ENCODE measurements around the gene ID3.

ID3 gene

GRCh38 chr1:23565776-23566175, 6.5 kb upstream of the ID3 start:
- no peak for DNase-seq (ENCODE audit: low read depth)

- DNase-seq (ENCODE audit: low read depth), result no peak
Observed at GRCh38 chr1:23564529-23565122, 5.3 kb upstream of the ID3 start.

- no peak for DNase-seq (ENCODE audit: low read depth)
Observed at GRCh38 chr1:23563755-23564374, 4.6 kb upstream of the ID3 start.

- DNase-seq (ENCODE audit: low read depth), result no peak
Observed at GRCh38 chr1:23563003-23563402, 3.7 kb upstream of the ID3 start.

- no peak for DNase-seq (ENCODE audit: low read depth)
Observed at GRCh38 chr1:23562137-23562876, 3.0 kb upstream of the ID3 start.

- no peak for DNase-seq (ENCODE audit: low read depth)
Observed at GRCh38 chr1:23561813-23562100, 2.5 kb upstream of the ID3 start.

- no peak for DNase-seq (ENCODE audit: low read depth)
Observed at GRCh38 chr1:23561076-23561812, 1.9 kb upstream of the ID3 start.

GRCh38 chr1:23559985-23560741, 862 bp upstream of the ID3 start:
- no peak for DNase-seq (ENCODE audit: low read depth)

- DNase-seq (ENCODE audit: low read depth), result no peak
Observed at GRCh38 chr1:23558872-23559135, 497 bp downstream of the ID3 start.

GRCh38 chr1:23558140-23558871, 995 bp downstream of the ID3 start:
- no peak for DNase-seq (ENCODE audit: low read depth)

- DNase-seq (ENCODE audit: low read depth), result no peak
Observed at GRCh38 chr1:23557471-23558124, 1.7 kb downstream of the ID3 start.

GRCh38 chr1:23556635-23557470, 2.4 kb downstream of the ID3 start:
- DNase-seq (ENCODE audit: low read depth), result no peak

- no peak for DNase-seq (ENCODE audit: low read depth)
Observed at GRCh38 chr1:23555986-23556634, 3.2 kb downstream of the ID3 start.

- no peak for DNase-seq (ENCODE audit: low read depth)
Observed at GRCh38 chr1:23555270-23555985, 3.9 kb downstream of the ID3 start.

GRCh38 chr1:23554481-23555269, 4.6 kb downstream of the ID3 start:
- peak; percentile 77 for DNase-seq (ENCODE audit: low read depth)

GRCh38 chr1:23554127-23554480, 5.2 kb downstream of the ID3 start:
- DNase-seq (ENCODE audit: low read depth), result no peak

- DNase-seq (ENCODE audit: low read depth), result no peak
Observed at GRCh38 chr1:23553231-23554126, 5.8 kb downstream of the ID3 start.
